NCI-H748 (cell line): ENCODE results near the gene DHRS7.
"Not testable (repeated sequence)": the region's sequence is repeated elsewhere in the genome, so short reads cannot be mapped to it uniquely, and the experiment has no call there.

Experiments used
- DNase-seq: peaks from one replicate; lab custom pipeline; 2025; ENCODE audit not compliant: unreplicated experiment; lab: John Stamatoyannopoulos, UW

Gene DHRS7

GRCh38 chr14:60151715-60152114 is 13.5 kb downstream of the DHRS7 start:
- peak; percentile 1 for DNase-seq

GRCh38 chr14:60134702-60135101 is 30.5 kb downstream of the DHRS7 start:
- DNase-seq = no peak

- no peak for DNase-seq
Measured at GRCh38 chr14:60133487-60133886, 31.7 kb downstream of the DHRS7 start.

- DNase-seq = no peak
Measured at GRCh38 chr14:60125918-60126317, 39.3 kb downstream of the DHRS7 start.

- DNase-seq = no peak
Measured at GRCh38 chr14:60116181-60116580, 49.0 kb downstream of the DHRS7 start.

- no peak for DNase-seq
Measured at GRCh38 chr14:60114881-60115280, 50.3 kb downstream of the DHRS7 start.

- no peak for DNase-seq
Measured at GRCh38 chr14:60111732-60112131, 53.5 kb downstream of the DHRS7 start.

- DNase-seq = no peak
Measured at GRCh38 chr14:60107477-60107876, 57.7 kb downstream of the DHRS7 start.

- DNase-seq = no peak
Measured at GRCh38 chr14:60106339-60106738, 58.9 kb downstream of the DHRS7 start.

GRCh38 chr14:60102389-60102788 is 62.8 kb downstream of the DHRS7 start:
- DNase-seq = no peak

GRCh38 chr14:60101786-60102185 is 63.4 kb downstream of the DHRS7 start:
- DNase-seq = no peak

GRCh38 chr14:60099855-60100254 is 65.3 kb downstream of the DHRS7 start:
- not testable (repeated sequence) for DNase-seq

- no peak for DNase-seq
Measured at GRCh38 chr14:60097974-60098373, 67.2 kb downstream of the DHRS7 start.

- peak; percentile 33 for DNase-seq
Measured at GRCh38 chr14:60095781-60096450, 69.3 kb downstream of the DHRS7 start.

- DNase-seq = no peak
Measured at GRCh38 chr14:60095231-60095630, 70.0 kb downstream of the DHRS7 start.

- peak; percentile 26 for DNase-seq
Measured at GRCh38 chr14:60094306-60094897, 70.8 kb downstream of the DHRS7 start.
